Right ventricle myocardium inferior (tissue), 1 donor: ENCODE data around the gene ADM5. TPM values are rescaled to one million over a fixed set of nuclear protein-coding genes. Genes with fewer than 3 reads are reported as not detected.

Source experiments
- ATAC-seq: fragments of 200-7000 bp; cut with Tn5 transposase; one replicate; pipeline ENCODE4 v1.9.1; 2020; ENCODE audit warnings: mild to moderate bottlenecking, moderate library complexity
- DNase-seq: peaks from one replicate; pipeline ENCODE4 v3.0.0; 2021; ENCODE audit errors: missing footprints
- intact Hi-C: fragments of 100-400 bp; cut with DNase I; formaldehyde crosslinking; loops from one replicate; pipeline ENCODE4 v1.11.0; 2022
- total RNA-seq: library from RNA; stranded (reverse); fragmentation: NEBNext Ultra II Directional; extraction: Animal tissue kit (Norgen Biotek cat#: 25700); gene quantifications from one replicate; pipeline ENCODE4 v1.2.1, GENCODE V29; 2021
- donor health status: DM: no; HTN: yes; CAD: no; lungs with severe emphysema.

ADM5 gene
- total RNA-seq, 1 donor from 2014 or later = 0.84 TPM

DNA sequence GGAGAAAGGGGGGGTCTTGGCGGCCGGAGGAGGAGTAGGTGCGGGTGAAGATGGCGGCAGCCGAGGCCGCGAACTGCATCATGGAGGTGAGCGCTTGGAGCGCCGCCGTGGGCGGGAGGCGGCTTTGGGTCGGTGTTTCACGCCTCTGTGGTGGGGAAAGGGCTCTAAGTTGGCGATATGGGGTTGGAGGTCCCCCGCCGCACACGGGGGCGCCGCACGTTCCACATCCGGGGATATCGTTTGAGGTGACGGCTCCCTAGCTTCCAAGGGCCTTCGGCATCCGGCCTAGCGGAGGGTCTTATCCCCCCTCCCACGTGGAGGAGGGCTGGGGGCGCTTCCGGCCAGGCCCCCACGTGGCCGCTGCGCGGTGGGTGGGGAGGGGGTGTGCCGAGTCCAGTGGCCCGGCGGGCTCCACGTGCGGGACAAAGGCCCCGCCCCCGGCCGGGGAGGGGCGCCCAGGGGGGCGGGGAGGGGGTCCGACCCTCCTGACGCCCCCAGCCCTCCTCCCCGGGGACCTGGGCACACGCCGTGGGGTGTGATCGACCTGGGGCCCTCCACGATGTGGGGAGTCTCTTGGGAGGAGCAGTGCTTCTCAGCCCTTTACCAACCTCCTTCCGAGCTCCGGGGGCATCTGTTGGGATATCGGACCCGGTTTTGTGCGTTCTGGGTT is 12.0 kb upstream of the ADM5 start, which contains the start of gene PRMT1:
TSS of gene PRMT1 (plus strand) at position 41 of the 670 bp plus-strand sequence. CDS start at position 51, 10 bp downstream.
- intact Hi-C loops = loop anchor here (1.0 to 5.0 kb wide), 5 partner anchors 37 to 225 kb away; partner anchors contain the start of genes AKT1S1, ALDH16A1, FUZ and PIH1D1
- no peak for ATAC-seq
- no peak for DNase-seq

DNA sequence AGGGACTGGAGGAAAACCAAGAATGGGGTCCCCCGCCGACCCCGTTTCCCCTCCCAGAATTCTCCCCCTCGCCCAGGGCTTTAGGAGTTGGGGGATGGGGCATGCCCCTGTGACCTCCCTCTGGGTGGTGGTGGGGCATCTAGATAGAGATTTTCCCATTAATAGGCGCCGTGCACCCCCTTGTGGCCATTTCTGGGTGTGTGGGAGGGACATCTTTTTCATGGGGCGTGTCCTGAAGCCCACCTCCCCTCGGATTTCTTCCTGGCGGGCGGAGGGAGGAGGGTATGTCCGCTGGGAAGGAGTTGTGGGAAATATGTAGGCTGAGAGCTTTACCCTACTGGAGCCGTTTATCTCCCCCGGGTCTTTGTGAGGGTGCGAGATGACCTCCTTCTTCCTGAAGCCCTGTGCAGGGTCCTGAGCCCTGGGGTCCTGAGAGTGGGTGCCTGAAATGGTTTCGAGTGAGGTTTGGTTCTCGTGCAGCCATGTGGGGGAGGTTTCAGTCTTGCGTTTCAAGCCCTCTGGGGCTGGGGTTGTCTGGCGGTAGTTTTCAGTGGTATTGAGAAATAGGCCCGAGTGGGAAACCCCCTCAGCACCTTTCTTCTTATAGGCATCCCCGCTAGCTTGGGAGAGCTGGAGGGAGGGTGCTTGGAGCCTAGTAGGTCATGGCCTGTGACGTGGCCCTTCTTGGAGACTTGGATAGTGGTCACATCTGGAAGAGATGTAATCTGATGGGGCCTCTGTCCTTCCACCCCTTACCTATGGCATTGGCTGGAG is 11.3 kb upstream of the ADM5 start:
- intact Hi-C loops = loop anchor here (1.0 to 5.0 kb wide), 5 partner anchors 37 to 226 kb away; partner anchors contain the start of genes AKT1S1, ALDH16A1, FUZ and PIH1D1
- no peak for ATAC-seq
- peak; percentile 83 for DNase-seq

- intact Hi-C loops = loop anchor here (5.0 kb wide), 2 partner anchors 198 to 227 kb away; partner anchors contain the start of genes AKT1S1, ALDH16A1, PIH1D1 and TBC1D17
- ATAC-seq (no peak), DNase-seq (peak; percentile 20)
Observed at GRCh38 chr19:49678985-49679770, 10.2 kb upstream of the ADM5 start.

GRCh38 chr19:49679771-49680413 is 9.5 kb upstream of the ADM5 start:
- no peak for ATAC-seq
- intact Hi-C loops = loop anchor here (5.0 kb wide), 2 partner anchors 197 to 228 kb away; partner anchors contain the start of genes AKT1S1, ALDH16A1, PIH1D1 and TBC1D17
- DNase-seq = peak; percentile 11

DNA sequence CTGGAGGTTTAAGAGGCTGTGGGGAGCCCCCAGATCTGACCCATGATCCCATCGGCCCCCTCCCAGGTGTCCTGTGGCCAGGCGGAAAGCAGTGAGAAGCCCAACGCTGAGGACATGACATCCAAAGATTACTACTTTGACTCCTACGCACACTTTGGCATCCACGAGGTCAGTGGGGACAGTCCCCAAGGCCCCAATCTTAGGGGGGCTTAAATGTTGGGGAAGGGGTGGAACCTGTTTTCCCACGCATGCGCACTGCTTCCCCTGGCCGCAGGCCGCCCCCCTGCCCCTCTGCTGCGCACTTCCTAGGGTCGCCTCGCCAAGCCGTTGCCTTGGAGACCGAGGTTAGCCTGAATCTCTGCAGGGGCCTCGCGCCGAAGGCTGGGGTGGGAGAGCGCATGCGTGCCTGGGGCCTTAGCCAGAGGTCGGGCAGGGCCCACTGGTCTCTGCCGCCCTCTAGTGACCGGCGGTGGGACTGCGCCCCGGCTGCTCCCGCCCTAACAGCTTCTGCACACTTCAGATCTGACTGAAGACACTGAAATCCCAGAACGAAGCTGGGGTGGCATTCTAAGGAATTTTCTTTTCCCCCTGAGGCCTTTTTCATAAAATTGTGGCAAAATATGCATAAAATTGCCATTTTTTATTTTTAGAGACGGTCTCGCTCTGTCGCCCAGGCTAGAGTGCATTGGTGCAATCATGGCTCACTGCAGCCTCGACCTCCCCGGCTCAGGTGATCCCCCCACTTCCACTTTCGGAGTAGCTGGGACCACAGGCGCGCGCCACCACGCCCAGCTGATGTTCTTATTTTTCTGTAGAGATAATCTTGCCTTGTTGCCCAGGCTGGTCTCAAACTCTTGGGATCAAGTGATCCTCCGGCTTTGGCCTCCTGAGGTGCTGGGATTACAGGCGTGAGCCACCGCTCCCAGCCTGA is 8.7 kb upstream of the ADM5 start:
- DNase-seq (peak; percentile 95), ATAC-seq (no peak)
- intact Hi-C loops = no loop called here

GRCh38 chr19:49681830-49682229 is 7.6 kb upstream of the ADM5 start:
- intact Hi-C loops = no loop called here
- no peak for ATAC-seq
- peak; percentile 33 for DNase-seq

GRCh38 chr19:49682274-49682673 is 7.1 kb upstream of the ADM5 start:
- ATAC-seq (no peak), DNase-seq (peak; percentile 6)
- intact Hi-C loops = no loop called here

DNA sequence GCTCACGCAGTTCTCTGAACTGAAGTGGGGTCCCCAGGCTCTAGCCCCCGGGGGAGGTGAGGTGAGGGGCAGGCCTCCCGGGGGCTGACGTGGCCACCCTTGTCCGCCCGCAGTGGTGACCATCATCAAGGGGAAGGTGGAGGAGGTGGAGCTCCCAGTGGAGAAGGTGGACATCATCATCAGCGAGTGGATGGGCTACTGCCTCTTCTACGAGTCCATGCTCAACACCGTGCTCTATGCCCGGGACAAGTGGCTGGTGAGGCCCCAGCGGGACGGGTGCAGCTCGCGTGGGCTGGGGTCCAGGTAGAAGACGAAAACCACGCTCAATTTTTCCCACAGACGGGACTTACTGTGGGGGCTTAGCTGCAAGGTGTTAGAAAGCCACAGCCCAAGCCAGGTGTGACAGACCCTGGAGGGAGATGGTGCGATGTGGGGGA is 5.6 kb upstream of the ADM5 start:
- no peak for ATAC-seq
- peak; percentile 11 for DNase-seq
- intact Hi-C loops = no loop called here

DNA sequence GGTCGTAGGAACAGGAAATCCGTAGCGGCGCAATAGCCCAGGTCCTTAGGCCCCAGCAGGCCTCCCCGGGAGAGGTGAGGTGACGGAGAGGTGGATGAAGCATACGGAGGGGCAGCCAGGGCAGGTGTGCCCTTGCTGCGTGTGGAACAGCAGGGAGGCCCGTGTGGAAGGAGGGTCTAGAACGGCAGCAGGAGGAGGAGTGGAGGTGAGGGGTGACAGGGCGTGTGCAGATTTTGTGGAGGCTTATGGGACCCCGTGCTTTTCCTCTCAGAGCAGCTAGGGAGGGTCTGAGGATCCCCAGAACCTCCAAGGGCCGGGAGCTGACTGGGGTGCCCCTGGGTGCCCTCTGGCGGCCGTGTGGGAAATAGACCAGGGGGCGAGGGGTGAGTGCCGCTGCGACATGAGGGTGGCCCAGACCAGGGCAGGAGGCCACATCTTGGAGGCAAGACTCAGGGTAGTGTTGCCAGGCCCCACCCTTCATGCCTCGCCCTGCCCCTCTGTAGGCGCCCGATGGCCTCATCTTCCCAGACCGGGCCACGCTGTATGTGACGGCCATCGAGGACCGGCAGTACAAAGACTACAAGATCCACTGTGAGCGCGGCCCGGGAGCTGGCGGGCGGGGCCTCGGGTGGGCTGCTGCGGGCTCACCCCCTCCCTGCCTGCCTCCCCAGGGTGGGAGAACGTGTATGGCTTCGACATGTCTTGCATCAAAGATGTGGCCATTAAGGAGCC is 5.0 kb upstream of the ADM5 start:
- peak; percentile 57 for DNase-seq
- intact Hi-C loops = no loop called here
- no peak for ATAC-seq

- no peak for DNase-seq
- ATAC-seq = no peak
- intact Hi-C loops = no loop called here
Observed at GRCh38 chr19:49684983-49685553, 4.3 kb upstream of the ADM5 start.

DNA sequence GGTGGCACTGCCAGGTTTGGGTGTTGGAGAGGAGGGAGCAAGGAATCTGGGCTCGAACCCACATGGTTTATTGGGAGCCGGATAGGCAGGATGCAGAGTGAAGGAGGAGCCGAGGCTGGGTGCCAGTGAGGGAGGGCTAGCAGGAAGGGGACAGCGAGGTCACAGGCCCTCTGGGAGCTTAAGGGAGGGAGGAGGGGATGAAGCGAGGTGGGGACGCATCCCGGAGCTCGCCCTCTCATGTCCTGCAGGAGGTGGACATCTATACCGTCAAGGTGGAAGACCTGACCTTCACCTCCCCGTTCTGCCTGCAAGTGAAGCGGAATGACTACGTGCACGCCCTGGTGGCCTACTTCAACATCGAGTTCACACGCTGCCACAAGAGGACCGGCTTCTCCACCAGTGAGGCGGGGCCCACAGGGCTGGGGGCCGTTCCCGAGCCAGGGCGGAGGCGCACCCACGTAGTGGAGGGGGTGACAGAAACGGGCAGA is 3.5 kb upstream of the ADM5 start:
- DNase-seq (no peak), ATAC-seq (no peak)
- intact Hi-C loops = no loop called here

DNA sequence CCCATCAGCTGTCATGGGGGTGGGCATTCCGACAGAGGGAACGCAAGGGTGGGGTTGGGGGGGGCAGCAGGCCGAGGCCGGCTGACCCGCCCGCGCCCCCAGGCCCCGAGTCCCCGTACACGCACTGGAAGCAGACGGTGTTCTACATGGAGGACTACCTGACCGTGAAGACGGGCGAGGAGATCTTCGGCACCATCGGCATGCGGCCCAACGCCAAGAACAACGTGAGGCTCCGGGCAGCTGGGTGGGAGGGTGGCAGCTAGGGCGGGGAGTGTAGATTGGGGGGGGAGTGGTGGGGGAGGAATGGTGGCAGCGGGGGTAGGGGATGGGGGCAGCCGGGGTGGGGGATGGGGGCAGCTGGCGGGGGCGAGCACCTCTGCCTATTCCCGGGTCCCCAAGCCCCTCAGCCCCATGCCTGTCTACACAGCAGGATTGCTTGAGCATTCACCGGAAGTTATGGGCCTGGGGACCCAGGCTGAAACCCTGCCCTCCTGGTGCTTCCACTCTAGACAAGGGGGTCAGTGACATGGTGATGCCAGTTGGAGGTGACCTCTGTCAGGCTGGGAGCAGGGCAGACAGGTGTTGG is 2.8 kb upstream of the ADM5 start:
- DNase-seq = no peak
- no peak for ATAC-seq
- intact Hi-C loops = no loop called here

GRCh38 chr19:49687150-49687549 is 2.2 kb upstream of the ADM5 start:
- intact Hi-C loops = no loop called here
- DNase-seq (no peak), ATAC-seq (no peak)

GRCh38 chr19:49687566-49688316 is 1.7 kb upstream of the ADM5 start:
- ATAC-seq (no peak), DNase-seq (no peak)
- intact Hi-C loops = no loop called here

GRCh38 chr19:49688531-49689132 is 762 bp upstream of the ADM5 start:
- intact Hi-C loops = no loop called here
- no peak for ATAC-seq
- DNase-seq = no peak
